Tibial nerve (tissue), 4 donors: Measurements from ENCODE around the gene ZNF407. TPM values are rescaled to one million over a fixed set of nuclear protein-coding genes. Genes with fewer than 3 reads are reported as not detected.

ENCODE experiments used
- DNase-seq, 2 donors: peaks; one replicate each; pipeline ENCODE4 v3.0.0-alpha.2; 2019; ENCODE audit warnings: low spot score in 2 of 2
- H3K27ac ChIP-seq, 4 donors: fragments of 200-600 bp; sonication (generic) in 3 of 4; one replicate each; pipeline ENCODE4 v1.5.1; 2017 to 2019; ENCODE audit warnings: mild to moderate bottlenecking in 1 of 4
- H3K27me3 ChIP-seq, 2 donors: fragments of 200-600 bp; sonication (generic) in 1 of 2; one replicate each; pipeline versions ENCODE4 v1.5.1 to v1.6.0; 2017 to 2019
- H3K36me3 ChIP-seq, 3 donors: fragments of 200-600 bp; sonication (generic); one replicate each; pipeline ENCODE4 v1.5.1; 2018 to 2019
- H3K4me1 ChIP-seq, 4 donors: fragments of 200-600 bp; sonication (generic) in 3 of 4; one replicate each; pipeline ENCODE4 v1.5.1; 2017 to 2019
- H3K4me3 ChIP-seq, 4 donors: fragments of 200-600 bp; sonication (generic) in 3 of 4; one replicate each; pipeline ENCODE4 v1.5.1; 2017 to 2019; ENCODE audit warnings: mild to moderate bottlenecking in 1 of 4, moderate library complexity in 1 of 4
- H3K9me3 ChIP-seq, 4 donors: fragments of 200-600 bp; sonication (generic) in 3 of 4; one replicate each; pipeline ENCODE4 v1.5.1; 2017 to 2019
- EP300 ChIP-seq, 2 donors: sonication (generic); formaldehyde crosslinking; IDR thresholded peaks; one replicate each; pipeline ENCODE4 v1.6.1; 2017; ENCODE audit warnings: antibody characterized with exemption in 2 of 2, mild to moderate bottlenecking in 1 of 2
- POLR2A ChIP-seq, 2 donors: fragments of 450-650 bp; IDR thresholded peaks; one replicate each; pipeline ENCODE4 v1.6.1; 2017; ENCODE audit warnings: antibody characterized with exemption in 2 of 2, mild to moderate bottlenecking in 2 of 2, moderate library complexity in 2 of 2
- WGBS, 2 donors: methylation state at CpG; one replicate each; pipeline ENCODE4 v1.1.5; 2018; 5-methylcytosine and 5-hydroxymethylcytosine counted together
- total RNA-seq, 4 donors: library from RNA; depleted of rRNA; stranded (reverse); fragments of >200 nt; gene quantifications; one replicate each; pipeline ENCODE4 v1.1.0, GENCODE V29; 2016
- TF ChIP-seq, protein P1 (sequence below), 5 experiments: fragments of 200-600 bp in 3 of 5; fragments of 450-650 bp in 2 of 5; sonication (generic) in 3 of 5; IDR thresholded peaks; one replicate each; pipeline ENCODE4 v1.5.1; 2016 to 2019; ENCODE audit warnings: antibody characterized with exemption in 5 of 5, mild to moderate bottlenecking in 3 of 5, moderate library complexity in 2 of 5

The ZNF407 gene
- total RNA-seq, 4 donors from 2014 or later, result 18.6 to 22.8 (median 19.6) TPM

DNA sequence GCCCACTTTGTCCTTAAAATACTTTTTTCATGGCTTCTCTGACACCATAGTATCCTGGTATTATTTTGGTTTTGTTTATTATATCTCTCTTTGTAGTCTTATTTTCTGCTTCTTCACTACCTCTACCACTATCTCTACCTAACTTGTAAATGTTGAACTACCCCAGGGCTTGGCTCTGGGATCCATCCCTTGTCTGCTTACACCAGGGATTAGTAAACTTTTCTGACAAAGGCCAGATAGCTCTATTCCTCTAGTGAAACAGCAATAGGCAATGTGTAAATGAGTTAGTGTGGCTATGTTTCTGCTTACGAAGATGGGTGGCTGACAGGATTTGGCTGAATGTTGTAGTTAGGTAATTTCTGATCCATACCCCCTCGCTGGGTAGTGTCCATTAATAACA is 76.8 kb downstream of the ZNF407 start:
- Histone ChIP-seq H3K4me3 (no peak overlapping the region), H3K27ac (no peak overlapping the region), H3K9me3 (peaks cover 0 to 18% (median 4%) of the 10 kb centered on the region in 4 donors), H3K36me3 (peaks cover 0 to 43% (median 7%) of the 10 kb centered on the region in 3 donors), H3K27me3 (no peaks in the 10 kb centered on the region), H3K4me1 (no peaks in the 10 kb centered on the region)
- 68 to 72% methylated on average over 2 of the region's 2 CpGs for WGBS, 2 donors
- TF ChIP-seq, protein P1, sequence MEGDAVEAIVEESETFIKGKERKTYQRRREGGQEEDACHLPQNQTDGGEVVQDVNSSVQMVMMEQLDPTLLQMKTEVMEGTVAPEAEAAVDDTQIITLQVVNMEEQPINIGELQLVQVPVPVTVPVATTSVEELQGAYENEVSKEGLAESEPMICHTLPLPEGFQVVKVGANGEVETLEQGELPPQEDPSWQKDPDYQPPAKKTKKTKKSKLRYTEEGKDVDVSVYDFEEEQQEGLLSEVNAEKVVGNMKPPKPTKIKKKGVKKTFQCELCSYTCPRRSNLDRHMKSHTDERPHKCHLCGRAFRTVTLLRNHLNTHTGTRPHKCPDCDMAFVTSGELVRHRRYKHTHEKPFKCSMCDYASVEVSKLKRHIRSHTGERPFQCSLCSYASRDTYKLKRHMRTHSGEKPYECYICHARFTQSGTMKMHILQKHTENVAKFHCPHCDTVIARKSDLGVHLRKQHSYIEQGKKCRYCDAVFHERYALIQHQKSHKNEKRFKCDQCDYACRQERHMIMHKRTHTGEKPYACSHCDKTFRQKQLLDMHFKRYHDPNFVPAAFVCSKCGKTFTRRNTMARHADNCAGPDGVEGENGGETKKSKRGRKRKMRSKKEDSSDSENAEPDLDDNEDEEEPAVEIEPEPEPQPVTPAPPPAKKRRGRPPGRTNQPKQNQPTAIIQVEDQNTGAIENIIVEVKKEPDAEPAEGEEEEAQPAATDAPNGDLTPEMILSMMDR (IDR thresholded peaks at IDR 0.05), result no peak
- no peak for TF ChIP-seq EP300 (IDR thresholded peaks at IDR 0.05)
- no peak for TF ChIP-seq POLR2A (IDR thresholded peaks at IDR 0.05)
- DNase-seq, result no peak

DNA sequence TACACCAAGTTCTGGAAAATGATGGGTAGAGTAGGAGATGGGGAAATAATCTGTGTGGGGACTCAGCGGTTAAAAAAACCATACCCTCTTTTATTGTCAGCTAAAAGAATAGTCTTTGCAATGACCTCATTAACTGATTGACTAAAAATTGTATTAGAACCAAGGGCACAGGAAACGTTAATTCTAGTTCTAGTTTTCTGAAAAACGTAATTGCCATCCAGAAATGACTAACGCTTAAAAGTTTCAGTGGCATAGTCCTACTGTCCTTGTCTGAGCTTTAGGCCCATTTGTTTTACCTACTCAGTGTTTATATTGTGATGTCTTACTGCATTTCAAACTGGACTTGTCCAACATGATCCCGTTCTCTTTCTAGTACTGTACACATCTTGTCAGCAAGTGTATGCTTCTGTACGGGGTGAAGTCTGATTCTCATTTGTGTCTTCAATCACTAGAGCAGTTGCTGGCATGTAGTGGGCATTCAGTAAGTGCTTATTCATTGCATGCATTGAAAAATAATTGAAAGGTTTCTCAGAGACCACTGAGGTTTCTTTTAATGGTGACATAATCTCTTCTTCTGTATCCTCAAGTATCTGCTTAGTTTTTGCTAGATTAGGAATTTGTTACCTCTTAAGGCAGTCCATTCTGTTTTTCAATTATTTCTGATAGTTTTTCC is 81.5 kb downstream of the ZNF407 start:
- Histone ChIP-seq H3K36me3 (peaks cover 0 to 26% (median 4%) of the 10 kb centered on the region in 3 donors), H3K27ac (no peak overlapping the region), H3K4me3 (no peak overlapping the region), H3K9me3 (peaks cover 0 to 18% (median 4%) of the 10 kb centered on the region in 4 donors), H3K27me3 (no peaks in the 10 kb centered on the region), H3K4me1 (peaks cover 0 to 8% (median 0%) of the 10 kb centered on the region in 4 donors)
- TF ChIP-seq POLR2A (IDR thresholded peaks at IDR 0.05) (no peak), EP300 (IDR thresholded peaks at IDR 0.05) (no peak)
- TF ChIP-seq, protein P1 (IDR thresholded peaks at IDR 0.05), result no peak
- DNase-seq, result no peak
- 76 to 83% methylated on average over 6 of the region's 6 CpGs for WGBS, 2 donors

DNA sequence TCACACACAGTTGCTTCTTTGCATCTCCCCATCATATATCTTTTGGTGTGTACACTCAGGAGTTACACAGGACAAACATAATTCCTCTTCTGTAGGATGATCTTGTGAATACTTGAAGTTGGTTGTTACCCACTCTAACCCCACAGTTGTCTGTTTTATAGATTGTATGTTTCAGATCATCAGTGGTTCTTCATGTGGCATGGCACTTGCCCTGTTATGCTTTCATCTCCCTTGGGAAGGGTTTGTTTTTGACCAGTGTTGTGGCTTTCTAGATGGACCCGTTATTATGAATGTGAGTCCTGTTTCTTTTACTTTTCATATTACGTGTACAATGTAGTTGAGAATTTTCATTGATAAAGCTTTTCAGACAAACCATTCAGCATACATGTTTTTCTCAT is 82.0 kb downstream of the ZNF407 start:
- Histone ChIP-seq H3K4me3 (no peak overlapping the region), H3K9me3 (peaks cover 0 to 18% (median 4%) of the 10 kb centered on the region in 4 donors), H3K4me1 (peaks cover 0 to 8% (median 0%) of the 10 kb centered on the region in 4 donors), H3K27me3 (no peaks in the 10 kb centered on the region), H3K36me3 (peaks cover 0 to 22% (median 4%) of the 10 kb centered on the region in 3 donors), H3K27ac (no peak overlapping the region)
- TF ChIP-seq, protein P1 (IDR thresholded peaks at IDR 0.05), result no peak
- no peak for TF ChIP-seq EP300 (IDR thresholded peaks at IDR 0.05)
- TF ChIP-seq POLR2A (IDR thresholded peaks at IDR 0.05), result no peak
- 74 to 98% methylated on average over 2 of the region's 2 CpGs for WGBS, 2 donors
- DNase-seq, result no peak

DNA sequence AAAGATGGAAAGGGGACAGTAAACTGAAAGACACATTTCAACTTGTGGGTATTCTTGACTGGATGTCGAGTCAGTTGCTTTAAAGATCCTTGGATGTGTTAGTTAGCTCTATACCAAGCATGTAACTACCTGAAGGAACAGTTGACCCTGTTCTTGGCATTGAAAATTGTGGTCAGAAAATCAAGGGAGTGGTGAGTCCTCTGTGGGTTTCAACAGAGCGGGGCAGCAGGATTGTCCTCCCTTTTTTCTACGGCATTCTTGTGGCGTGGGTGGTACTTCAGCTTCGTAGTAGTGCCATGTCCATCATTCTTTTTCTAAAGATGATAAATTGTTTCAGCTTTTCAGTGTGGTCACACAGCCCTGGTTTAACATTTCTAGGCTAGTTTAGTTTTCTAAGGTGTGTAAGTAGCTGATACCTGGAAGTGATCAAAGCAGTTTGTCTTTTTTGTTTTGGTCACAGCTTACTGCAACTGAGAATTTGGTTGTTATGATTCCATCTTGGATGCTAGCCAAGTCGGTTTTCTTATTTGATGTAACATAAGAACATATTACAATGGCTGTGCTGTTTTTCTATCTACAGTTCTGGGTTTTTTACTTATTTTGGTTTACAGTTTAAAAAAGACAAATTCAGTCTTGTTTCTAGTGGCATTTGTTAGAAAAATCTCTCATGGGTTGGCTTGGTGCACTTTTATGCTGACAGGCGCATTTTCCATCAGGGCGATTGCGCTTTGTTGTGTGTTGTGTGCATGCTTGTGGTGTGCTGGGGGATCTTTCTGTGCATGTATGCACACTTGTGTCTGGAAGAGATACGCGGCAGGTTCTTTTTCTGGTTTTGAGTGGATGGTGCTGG is 84.7 kb downstream of the ZNF407 start:
- peaks cover 0 to 8% (median 0%) of the 10 kb centered on the region in 4 donors for H3K4me1 ChIP-seq
- TF ChIP-seq EP300 (IDR thresholded peaks at IDR 0.05), result no peak
- peaks cover 0 to 30% (median 0%) of the 10 kb centered on the region in 3 donors for H3K36me3 ChIP-seq
- H3K9me3 ChIP-seq, result peaks cover 0 to 10% (median 3%) of the 10 kb centered on the region in 4 donors
- H3K27me3 ChIP-seq, result no peaks in the 10 kb centered on the region
- H3K4me3 ChIP-seq, result no peak overlapping the region
- DNase-seq, result no peak
- H3K27ac ChIP-seq, result no peak overlapping the region
- WGBS, 2 donors, result 57 to 66% methylated on average over 11 of the region's 11 CpGs

DNA sequence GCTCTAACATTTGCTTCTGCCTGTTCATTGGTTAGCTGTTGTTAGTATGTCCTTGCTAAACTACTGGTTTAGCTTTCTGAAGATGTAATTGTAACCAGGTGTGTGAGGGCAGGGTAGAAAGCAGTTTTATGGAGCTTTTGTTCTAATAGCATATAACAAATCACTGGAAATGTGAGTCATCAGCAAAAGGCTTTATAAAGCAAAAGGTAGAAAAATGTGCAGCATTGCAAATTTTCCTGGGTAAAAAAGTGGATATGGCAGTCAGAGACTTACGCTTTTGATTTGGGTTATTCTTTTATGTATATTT is 85.3 kb downstream of the ZNF407 start:
- no peak for TF ChIP-seq POLR2A (IDR thresholded peaks at IDR 0.05)
- TF ChIP-seq, protein P1 (IDR thresholded peaks at IDR 0.05), result no peak
- TF ChIP-seq EP300 (IDR thresholded peaks at IDR 0.05), result no peak
- Histone ChIP-seq H3K4me1 (peaks cover 0 to 8% (median 0%) of the 10 kb centered on the region in 4 donors), H3K27ac (no peak overlapping the region), H3K4me3 (no peak overlapping the region), H3K36me3 (peaks cover 0 to 24% (median 0%) of the 10 kb centered on the region in 3 donors), H3K27me3 (no peaks in the 10 kb centered on the region), H3K9me3 (peaks cover 0 to 4% (median 0%) of the 10 kb centered on the region in 4 donors)
- DNase-seq, result no peak
- 95 to 96% methylated on average over 1 of the region's 1 CpG for WGBS, 2 donors
